Gastroesophageal sphincter (tissue), 4 donors: ENCODE results near the gene TMOD1. TPM values are rescaled to one million over a fixed set of nuclear protein-coding genes. Genes with fewer than 3 reads are reported as not detected.

Source experiments
- ATAC-seq: fragments of 150-250 bp; one replicate; pipeline ENCODE4 v1.9.1; 2016; ENCODE audit warnings: mild to moderate bottlenecking, moderate library complexity
- H3K27ac ChIP-seq, 4 donors: fragments of 200-600 bp; sonication (generic) in 3 of 4; 1 replicate in 3 of 4; 2 replicates in 1 of 4; pipeline ENCODE4 v1.5.1; 2016 to 2019
- H3K27me3 ChIP-seq: fragments of 200-600 bp; sonication (generic); one replicate; pipeline ENCODE4 v1.5.1; 2019
- H3K36me3 ChIP-seq, 2 donors: fragments of 200-600 bp; sonication (generic); one replicate each; pipeline ENCODE4 v1.5.1; 2019; ENCODE audit warnings: control low read depth in 1 of 2
- H3K4me1 ChIP-seq, 3 donors: fragments of 200-600 bp; sonication (generic); 1 replicate in 2 of 3; 2 replicates in 1 of 3; pipeline ENCODE4 v1.5.1; 2016 to 2019; ENCODE audit warnings: control low read depth in 2 of 3
- H3K4me3 ChIP-seq, 2 donors: fragments of 200-600 bp; sonication (generic); one replicate each; pipeline ENCODE4 v1.5.1; 2019; ENCODE audit warnings: mild to moderate bottlenecking in 1 of 2, moderate library complexity in 1 of 2
- H3K9me3 ChIP-seq, 3 donors: fragments of 200-600 bp; sonication (generic); one replicate each; pipeline ENCODE4 v1.5.1; 2017 to 2019; ENCODE audit warnings: control low read depth in 2 of 3
- EP300 ChIP-seq: sonication (generic); formaldehyde crosslinking; IDR thresholded peaks from one replicate; pipeline ENCODE4 v1.6.1; 2017; ENCODE audit warnings: antibody characterized with exemption, mild to moderate bottlenecking
- POLR2A ChIP-seq, 2 donors: fragments of 450-650 bp; IDR thresholded peaks; one replicate each; pipeline ENCODE4 v1.6.1; 2017; ENCODE audit warnings: antibody characterized with exemption in 2 of 2, mild to moderate bottlenecking in 2 of 2, moderate library complexity in 1 of 2
- POLR2AphosphoS5 ChIP-seq: sonication (generic); formaldehyde crosslinking; IDR thresholded peaks from one replicate; pipeline ENCODE4 v1.6.1; 2017; ENCODE audit warnings: antibody characterized with exemption
- WGBS, 2 donors: methylation state at CpG; one replicate each; pipeline ENCODE4 v1.1.5; 2018; ENCODE audit warnings: low coverage in 1 of 2; 5-methylcytosine and 5-hydroxymethylcytosine counted together
- total RNA-seq, 4 donors: library from RNA; depleted of rRNA; stranded (reverse); fragments of >200 nt; gene quantifications; one replicate each; pipeline ENCODE4 v1.1.0, GENCODE V29; 2016
- TF ChIP-seq, protein P1 (sequence below), 4 experiments: fragments of 200-600 bp in 2 of 4; fragments of 450-650 bp in 2 of 4; sonication (generic) in 1 of 4; IDR thresholded peaks; one replicate each; pipeline ENCODE4 v1.5.1; 2017 to 2019; ENCODE audit warnings: antibody characterized with exemption in 4 of 4, mild to moderate bottlenecking in 2 of 4, moderate library complexity in 2 of 4

Gene TMOD1
- total RNA-seq, 4 donors from 2014 or later, result 38.6 to 99.6 (median 76.7) TPM

DNA sequence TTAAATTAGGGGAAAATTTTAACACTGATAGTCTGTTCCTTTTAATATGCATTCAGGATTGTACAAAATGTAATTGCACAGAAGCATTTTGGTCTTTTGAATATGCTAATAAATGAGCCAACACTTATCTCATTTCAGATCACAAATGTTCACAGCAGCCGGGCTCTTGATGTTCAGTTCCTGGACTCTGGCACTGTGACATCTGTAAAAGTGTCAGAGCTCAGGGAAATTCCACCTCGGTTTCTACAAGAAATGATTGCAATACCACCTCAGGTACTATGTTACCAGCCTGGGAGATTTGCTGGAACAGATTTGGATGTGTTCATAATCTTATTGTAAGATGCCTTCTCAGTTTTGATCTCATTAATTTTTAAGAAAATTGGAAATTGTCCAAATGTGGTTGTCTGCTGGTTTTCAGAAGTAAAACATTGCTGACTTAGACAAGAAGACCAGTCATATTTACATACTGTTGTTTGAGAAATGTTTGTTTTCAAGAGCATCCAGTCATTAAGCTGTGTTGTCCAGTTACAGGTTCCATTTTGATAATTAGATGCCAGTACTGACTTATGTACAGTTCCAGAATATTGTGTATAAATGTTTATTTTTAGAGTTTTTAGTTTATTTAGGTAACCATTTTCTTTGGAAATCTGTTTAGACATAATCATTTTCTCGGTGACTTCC lies 23.0 kb upstream of the TMOD1 start:
- Histone ChIP-seq H3K4me3 (no peak overlapping the region), H3K9me3 (no peaks in the 10 kb centered on the region), H3K4me1 (peaks cover 0 to 9% (median 0%) of the 10 kb centered on the region in 3 donors), H3K27ac (no peak overlapping the region), H3K27me3 (no peaks in the 10 kb centered on the region), H3K36me3 (peaks cover 2 to 63% of the 10 kb centered on the region in 2 donors)
- no peak for ATAC-seq
- WGBS, 2 donors, result 74 to 75% methylated on average over 3 of the region's 3 CpGs
- TF ChIP-seq POLR2A (IDR thresholded peaks at IDR 0.05), result no peak
- TF ChIP-seq POLR2AphosphoS5, result no peak
- TF ChIP-seq EP300, result no peak
- TF ChIP-seq, protein P1, sequence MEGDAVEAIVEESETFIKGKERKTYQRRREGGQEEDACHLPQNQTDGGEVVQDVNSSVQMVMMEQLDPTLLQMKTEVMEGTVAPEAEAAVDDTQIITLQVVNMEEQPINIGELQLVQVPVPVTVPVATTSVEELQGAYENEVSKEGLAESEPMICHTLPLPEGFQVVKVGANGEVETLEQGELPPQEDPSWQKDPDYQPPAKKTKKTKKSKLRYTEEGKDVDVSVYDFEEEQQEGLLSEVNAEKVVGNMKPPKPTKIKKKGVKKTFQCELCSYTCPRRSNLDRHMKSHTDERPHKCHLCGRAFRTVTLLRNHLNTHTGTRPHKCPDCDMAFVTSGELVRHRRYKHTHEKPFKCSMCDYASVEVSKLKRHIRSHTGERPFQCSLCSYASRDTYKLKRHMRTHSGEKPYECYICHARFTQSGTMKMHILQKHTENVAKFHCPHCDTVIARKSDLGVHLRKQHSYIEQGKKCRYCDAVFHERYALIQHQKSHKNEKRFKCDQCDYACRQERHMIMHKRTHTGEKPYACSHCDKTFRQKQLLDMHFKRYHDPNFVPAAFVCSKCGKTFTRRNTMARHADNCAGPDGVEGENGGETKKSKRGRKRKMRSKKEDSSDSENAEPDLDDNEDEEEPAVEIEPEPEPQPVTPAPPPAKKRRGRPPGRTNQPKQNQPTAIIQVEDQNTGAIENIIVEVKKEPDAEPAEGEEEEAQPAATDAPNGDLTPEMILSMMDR (IDR thresholded peaks at IDR 0.05), result no peak

DNA sequence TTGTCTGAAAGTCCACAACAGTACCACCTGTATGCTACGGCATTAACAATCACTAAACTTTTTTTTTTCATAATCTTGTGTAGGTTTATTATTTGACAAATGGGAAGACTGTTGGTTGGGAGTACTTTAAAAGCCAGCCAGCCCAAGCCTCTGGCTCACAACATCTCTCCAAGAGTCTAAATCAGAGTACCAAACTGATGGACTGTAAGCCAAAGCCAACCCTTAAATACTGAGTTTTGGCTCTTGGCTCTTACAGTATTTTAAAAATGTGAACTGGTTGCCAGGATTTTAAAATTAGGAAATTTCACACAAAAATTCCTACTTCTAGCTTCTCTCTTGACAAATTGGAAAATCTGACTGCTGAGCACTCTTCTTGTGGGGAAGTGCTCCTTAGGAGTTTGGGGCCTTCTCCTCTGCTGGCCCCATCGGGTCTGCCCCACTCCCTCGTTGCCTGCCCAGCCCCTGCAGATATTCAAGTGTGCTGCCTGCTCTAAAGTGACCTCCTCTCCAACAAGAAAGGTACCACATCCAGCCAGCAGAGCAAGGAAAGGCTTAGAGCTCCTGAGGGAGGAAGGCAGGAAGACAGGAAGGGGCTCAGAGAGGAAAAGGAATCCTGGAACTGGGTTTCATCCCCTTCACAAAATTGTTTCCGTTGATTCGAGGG lies 21.8 kb upstream of the TMOD1 start:
- Histone ChIP-seq H3K4me1 (peaks cover 0 to 16% (median 0%) of the 10 kb centered on the region in 3 donors), H3K9me3 (no peaks in the 10 kb centered on the region), H3K27ac (no peak overlapping the region), H3K4me3 (no peak overlapping the region), H3K36me3 (peaks cover 0 to 51% of the 10 kb centered on the region in 2 donors), H3K27me3 (no peaks in the 10 kb centered on the region)
- whole genome bisulfite sequencing, 2 donors, result 70 to 100% methylated on average over 1 to 4 of the region's 5 CpGs
- TF ChIP-seq EP300 (no peak), POLR2A (IDR thresholded peaks at IDR 0.05) (no peak), POLR2AphosphoS5 (no peak)
- TF ChIP-seq, protein P1 (IDR thresholded peaks at IDR 0.05), result no peak
- ATAC-seq, result no peak

DNA sequence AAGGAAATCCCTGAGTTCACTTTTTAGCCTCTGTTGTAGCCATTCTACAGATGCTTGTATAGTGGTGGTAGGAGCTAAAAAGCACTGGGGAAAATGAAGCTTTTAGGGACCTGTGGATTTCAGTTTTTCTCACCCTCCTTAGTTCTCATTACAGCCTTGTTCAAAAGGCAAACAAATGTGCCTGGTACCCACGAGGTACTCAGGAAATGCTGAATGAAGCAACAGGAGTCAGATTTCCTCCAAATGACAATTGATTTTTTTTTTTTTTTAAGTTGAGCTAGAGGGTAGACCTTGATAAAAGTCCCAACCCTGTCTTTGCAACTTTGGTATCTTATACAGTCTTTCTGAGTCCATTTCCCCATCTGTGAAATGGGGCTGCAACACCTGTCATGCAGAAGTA lies 21.3 kb upstream of the TMOD1 start:
- peaks cover 0 to 46% of the 10 kb centered on the region in 2 donors for H3K36me3 ChIP-seq
- H3K4me1 ChIP-seq, result peaks cover 0 to 17% (median 0%) of the 10 kb centered on the region in 3 donors
- H3K9me3 ChIP-seq, result no peaks in the 10 kb centered on the region
- TF ChIP-seq POLR2AphosphoS5 (no peak), EP300 (no peak), POLR2A (IDR thresholded peaks at IDR 0.05) (no peak)
- TF ChIP-seq, protein P1 (IDR thresholded peaks at IDR 0.05), result no peak
- 59 to 63% methylated on average over 1 of the region's 1 CpG for WGBS, 2 donors
- H3K27me3 ChIP-seq, result no peaks in the 10 kb centered on the region
- H3K4me3 ChIP-seq, result no peak overlapping the region
- no peak for ATAC-seq
- H3K27ac ChIP-seq, result no peak overlapping the region

DNA sequence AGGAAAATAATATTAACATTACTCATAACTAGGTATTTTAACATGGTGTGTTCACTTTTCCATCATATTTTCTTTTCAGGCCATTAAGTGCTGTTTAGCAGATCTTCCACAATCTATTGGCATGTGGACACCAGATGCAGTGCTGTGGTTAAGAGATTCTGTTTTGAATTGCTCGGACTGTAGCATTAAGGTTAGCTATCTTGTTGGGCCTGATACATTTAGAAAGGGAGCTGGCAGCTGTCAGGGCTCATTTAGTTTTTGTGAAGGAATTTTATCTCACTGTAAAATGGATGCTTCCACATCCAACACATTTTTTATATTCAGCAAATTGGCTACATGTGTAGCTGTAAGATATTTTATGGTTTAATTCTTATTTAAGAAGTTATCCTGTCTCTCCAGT lies 20.7 kb upstream of the TMOD1 start:
- Histone ChIP-seq H3K9me3 (no peaks in the 10 kb centered on the region), H3K27ac (no peak overlapping the region), H3K4me1 (peaks cover 0 to 17% (median 0%) of the 10 kb centered on the region in 3 donors), H3K36me3 (peaks cover 0 to 43% of the 10 kb centered on the region in 2 donors), H3K4me3 (no peak overlapping the region), H3K27me3 (no peaks in the 10 kb centered on the region)
- ATAC-seq, result no peak
- TF ChIP-seq EP300, result no peak
- no peak for TF ChIP-seq POLR2A (IDR thresholded peaks at IDR 0.05)
- TF ChIP-seq POLR2AphosphoS5, result no peak
- WGBS, 2 donors, result 87% methylated on average over 1 of the region's 1 CpG; no CpG with 5 or more reads in 1 of the 2 donors

DNA sequence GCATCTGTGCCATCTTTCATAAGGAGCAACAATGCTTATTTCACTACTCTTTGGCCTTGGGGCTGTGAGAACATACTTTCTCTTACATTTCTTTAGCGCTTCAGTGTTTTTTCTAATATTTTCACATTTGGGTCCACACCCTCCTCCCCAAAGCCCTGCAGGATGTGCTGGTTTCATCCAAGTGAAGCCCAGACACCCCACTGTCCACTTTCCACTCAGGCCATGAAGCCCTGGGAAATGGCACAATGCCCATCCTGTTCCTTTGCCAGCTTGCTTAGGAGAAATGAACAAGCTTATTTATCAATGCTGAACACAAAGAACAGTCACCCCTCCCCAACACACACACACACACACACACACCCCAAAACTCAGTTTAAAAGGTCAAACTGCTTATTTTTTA lies 17.3 kb upstream of the TMOD1 start:
- 88 to 92% methylated on average over 1 of the region's 1 CpG for WGBS, 2 donors

More for the DNA sequence above, 17.3 kb upstream of the TMOD1 start:
- H3K27ac ChIP-seq, result no peak overlapping the region
- H3K27me3 ChIP-seq, result no peaks in the 10 kb centered on the region
- TF ChIP-seq POLR2AphosphoS5 (no peak), EP300 (no peak), POLR2A (IDR thresholded peaks at IDR 0.05) (no peak)
- TF ChIP-seq, protein P1 (IDR thresholded peaks at IDR 0.05), result no peak
- H3K9me3 ChIP-seq, result peaks cover 0 to 4% (median 0%) of the 10 kb centered on the region in 3 donors
- peaks cover 0 to 64% of the 10 kb centered on the region in 2 donors for H3K36me3 ChIP-seq
- no peak for ATAC-seq
- H3K4me1 ChIP-seq, result peaks cover 0 to 17% (median 0%) of the 10 kb centered on the region in 3 donors
- H3K4me3 ChIP-seq, result no peak overlapping the region
